ENCODE results near the gene IGFN1. TPM values are rescaled to one million over a fixed set of nuclear protein-coding genes. Genes with fewer than 3 reads are reported as not detected.

The IGFN1 gene
- total and polyA plus RNA-seq, 2 donors (not counting 3 experiments of a cell fraction or from before 2014, with no cell fraction given) = not detected

DNA sequence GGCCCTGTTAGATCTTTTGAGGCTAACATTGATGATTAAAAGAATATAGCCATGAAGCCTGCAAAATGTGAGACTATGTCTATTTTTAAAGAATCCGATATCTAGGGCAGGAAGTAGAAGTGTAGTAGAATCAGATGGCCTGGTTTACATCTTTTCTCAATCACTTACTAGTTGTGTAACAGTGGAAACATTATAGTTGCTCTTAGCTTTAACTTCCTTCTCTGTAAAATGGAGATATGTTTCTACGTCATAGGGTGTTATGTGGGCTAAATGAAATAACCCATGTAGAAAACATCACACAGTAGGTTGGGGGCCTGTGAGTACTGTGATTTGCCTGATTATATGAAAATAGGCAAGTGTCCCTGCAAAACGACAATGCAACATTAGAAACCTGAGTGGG is 4.4 kb upstream of the IGFN1 start:
- CTCF ChIA-PET = no interaction called here
- DNase-seq (ENCODE audit: low read depth, low spot score) (no peak), FAIRE-seq (no peak)
- Histone ChIP-seq H3K4me2 (ENCODE audit: insufficient read depth, low read length) (no peak overlapping the region), H3K9ac (replicated peaks; ENCODE audit: extremely low read depth, insufficient read depth, low read length) (no peak overlapping the region), H3K4me1 (ENCODE audit: control insufficient read depth, extremely low read depth, insufficient read depth, low read length) (no peaks in the 10 kb centered on the region), H3K4me3 (replicated peaks in 1 of 3; ENCODE audit: insufficient read depth in 1 of 3, low read depth in 1 of 3, low read length in 3 of 3) (no peak overlapping the region), H3K79me2 (ENCODE audit: control insufficient read depth, insufficient read depth, low read length) (no peaks in the 10 kb centered on the region), H3K9me1 (replicated peaks; ENCODE audit: control insufficient read depth, extremely low read depth, insufficient read depth, low read length) (no peaks in the 10 kb centered on the region), H4K20me1 (replicated peaks; ENCODE audit: control insufficient read depth, extremely low read depth, insufficient read depth, low read length) (no peaks in the 10 kb centered on the region), H3K27ac (ENCODE audit: insufficient read depth, low read depth, low read length) (no peak overlapping the region), H3K9me3 (replicated peaks; ENCODE audit: control insufficient read depth, insufficient read depth, low read length) (no peaks in the 10 kb centered on the region), H3K27me3 (ENCODE audit: control insufficient read depth in 2 of 2, insufficient read depth in 2 of 2, low read length in 2 of 2) (peaks cover 5 to 21% of the 10 kb centered on the region in 2 experiments), H2AFZ (ENCODE audit: low read depth, low read length) (no peak overlapping the region), H3K36me3 (ENCODE audit: control insufficient read depth in 2 of 2, extremely low read depth in 1 of 2, insufficient read depth in 2 of 2, low read length in 2 of 2) (no peaks in the 10 kb centered on the region)
- no peak for TF ChIP-seq MYC (IDR thresholded peaks at IDR 0.05; ENCODE audit: low read depth, low read length)
- TF ChIP-seq GATA2 (IDR thresholded peaks at IDR 0.05; ENCODE audit: insufficient read depth, insufficient read length, low read depth, low read length) = no peak
- no peak for TF ChIP-seq EZH2 (IDR thresholded peaks at IDR 0.05; ENCODE audit: borderline replicate concordance, low read depth, low read length, severe bottlenecking)
- TF ChIP-seq FOS (IDR thresholded peaks at IDR 0.05; ENCODE audit: borderline replicate concordance, insufficient read depth, low read length) = no peak
- no peak for TF ChIP-seq JUN (IDR thresholded peaks at IDR 0.05; ENCODE audit: borderline replicate concordance, insufficient read depth, insufficient read length, low read depth)
- TF ChIP-seq POLR2A (IDR thresholded peaks at IDR 0.05; ENCODE audit: low read depth, low read length) = no peak
- TF ChIP-seq, protein P1, sequence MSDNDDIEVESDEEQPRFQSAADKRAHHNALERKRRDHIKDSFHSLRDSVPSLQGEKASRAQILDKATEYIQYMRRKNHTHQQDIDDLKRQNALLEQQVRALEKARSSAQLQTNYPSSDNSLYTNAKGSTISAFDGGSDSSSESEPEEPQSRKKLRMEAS (IDR thresholded peaks at IDR 0.05; ENCODE audit: insufficient read depth, insufficient read length) = no peak
- TF ChIP-seq, protein P2, sequence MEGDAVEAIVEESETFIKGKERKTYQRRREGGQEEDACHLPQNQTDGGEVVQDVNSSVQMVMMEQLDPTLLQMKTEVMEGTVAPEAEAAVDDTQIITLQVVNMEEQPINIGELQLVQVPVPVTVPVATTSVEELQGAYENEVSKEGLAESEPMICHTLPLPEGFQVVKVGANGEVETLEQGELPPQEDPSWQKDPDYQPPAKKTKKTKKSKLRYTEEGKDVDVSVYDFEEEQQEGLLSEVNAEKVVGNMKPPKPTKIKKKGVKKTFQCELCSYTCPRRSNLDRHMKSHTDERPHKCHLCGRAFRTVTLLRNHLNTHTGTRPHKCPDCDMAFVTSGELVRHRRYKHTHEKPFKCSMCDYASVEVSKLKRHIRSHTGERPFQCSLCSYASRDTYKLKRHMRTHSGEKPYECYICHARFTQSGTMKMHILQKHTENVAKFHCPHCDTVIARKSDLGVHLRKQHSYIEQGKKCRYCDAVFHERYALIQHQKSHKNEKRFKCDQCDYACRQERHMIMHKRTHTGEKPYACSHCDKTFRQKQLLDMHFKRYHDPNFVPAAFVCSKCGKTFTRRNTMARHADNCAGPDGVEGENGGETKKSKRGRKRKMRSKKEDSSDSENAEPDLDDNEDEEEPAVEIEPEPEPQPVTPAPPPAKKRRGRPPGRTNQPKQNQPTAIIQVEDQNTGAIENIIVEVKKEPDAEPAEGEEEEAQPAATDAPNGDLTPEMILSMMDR (IDR thresholded peaks at IDR 0.05; ENCODE audit: extremely low read depth in 1 of 2, insufficient read depth in 1 of 2, low read depth in 1 of 2, low read length in 2 of 2) = no peak
- no peak for TF ChIP-seq POLR2AphosphoS5 (IDR thresholded peaks at IDR 0.05; ENCODE audit: insufficient read depth, low read depth, low read length)
- no TSS peak for BruUV-seq (replicated peaks)
- intact Hi-C loops (cut with micrococcal nuclease) = no loop called here
- dilution Hi-C loops (cut with MboI; ENCODE audit: extremely low pct_ligation_motif_present, low sequenced_read_pairs) = no loop called here
- POLR2A ChIA-PET = no interaction called here

Data from endothelial cell of umbilical vein (primary cell).